SKM-1 (cell line): ENCODE results near the gene TM9SF1.
"Not testable (repeated sequence)": the region's sequence is repeated elsewhere in the genome, so short reads cannot be mapped to it uniquely, and the experiment has no call there.

Experiments used
- DNase-seq: peaks from one replicate; lab custom pipeline; 2025; ENCODE audit not compliant: unreplicated experiment; lab: John Stamatoyannopoulos, UW

Gene TM9SF1

GRCh38 chr14:24226473-24226872 lies 31.2 kb upstream of the TM9SF1 start:
- no peak for DNase-seq

GRCh38 chr14:24224618-24225071 lies 29.4 kb upstream of the TM9SF1 start:
- DNase-seq = no peak

- DNase-seq = not testable (repeated sequence)
Measured at GRCh38 chr14:24222987-24223386, 27.7 kb upstream of the TM9SF1 start.

- no peak for DNase-seq
Measured at GRCh38 chr14:24219521-24219920, 24.3 kb upstream of the TM9SF1 start.

- DNase-seq = no peak
Measured at GRCh38 chr14:24219080-24219479, 23.8 kb upstream of the TM9SF1 start.

- DNase-seq = not testable (repeated sequence)
Measured at GRCh38 chr14:24216876-24217275, 21.6 kb upstream of the TM9SF1 start.

- no peak for DNase-seq
Measured at GRCh38 chr14:24216345-24216699, 21.1 kb upstream of the TM9SF1 start.

GRCh38 chr14:24215495-24216344 lies 20.5 kb upstream of the TM9SF1 start, which contains the start of gene MDP1:
Gene MDP1, minus strand, starts transcription at chr14:24216066. Its CDS starts 111 bp downstream, at chr14:24215955.
- peak; percentile 31 for DNase-seq

GRCh38 chr14:24213866-24214662 lies 18.8 kb upstream of the TM9SF1 start:
- no peak for DNase-seq

GRCh38 chr14:24212924-24213865 lies 18.0 kb upstream of the TM9SF1 start, which contains the start of gene CHMP4A:
Gene CHMP4A, minus strand, starts transcription at chr14:24213488. Its CDS starts 49 bp downstream, at chr14:24213439.
- peak; percentile 64 for DNase-seq

GRCh38 chr14:24211311-24211710 lies 16.1 kb upstream of the TM9SF1 start:
- no peak for DNase-seq

GRCh38 chr14:24207625-24208024 lies 12.4 kb upstream of the TM9SF1 start:
- no peak for DNase-seq

- DNase-seq = no peak
Measured at GRCh38 chr14:24207104-24207551, 11.9 kb upstream of the TM9SF1 start.

- no peak for DNase-seq
Measured at GRCh38 chr14:24206260-24207103, 11.2 kb upstream of the TM9SF1 start.

- no peak for DNase-seq
Measured at GRCh38 chr14:24204163-24205146, 9.2 kb upstream of the TM9SF1 start.

GRCh38 chr14:24203249-24203886 lies 8.1 kb upstream of the TM9SF1 start:
- DNase-seq = not testable (repeated sequence)

- not testable (repeated sequence) for DNase-seq
Measured at GRCh38 chr14:24202538-24202937, 7.3 kb upstream of the TM9SF1 start.
